MV-4-11 (cell line): ENCODE data around the gene APLN.
A peak's percentile ranks its signal among the peaks of the same experiment; 100 is the strongest.

Source experiments
- DNase-seq: peaks from one replicate; lab custom pipeline; 2025; lab: John Stamatoyannopoulos, UW

The APLN gene

GRCh38 chrX:129659861-129660260 is 5.1 kb upstream of the APLN start:
- DNase-seq: no peak

GRCh38 chrX:129659141-129659540 is 4.4 kb upstream of the APLN start:
- peak; percentile 69 for DNase-seq

GRCh38 chrX:129658429-129658828 is 3.7 kb upstream of the APLN start:
- DNase-seq: no peak

- DNase-seq: no peak
These were observed 942 bp upstream of the APLN start for GRCh38 chrX:129655547-129656249.

- DNase-seq: no peak
These were observed 645 bp downstream of the APLN start for GRCh38 chrX:129653971-129654651.

GRCh38 chrX:129653181-129653970 is 1.4 kb downstream of the APLN start:
- DNase-seq: no peak

GRCh38 chrX:129652565-129653169 is 2.1 kb downstream of the APLN start:
- no peak for DNase-seq

- no peak for DNase-seq
These were observed 2.8 kb downstream of the APLN start for GRCh38 chrX:129651756-129652564.

- DNase-seq: no peak
These were observed 3.8 kb downstream of the APLN start for GRCh38 chrX:129650821-129651510.

GRCh38 chrX:129650183-129650689 is 4.5 kb downstream of the APLN start:
- DNase-seq: no peak

- no peak for DNase-seq
These were observed 5.2 kb downstream of the APLN start for GRCh38 chrX:129649268-129650182.

- no peak for DNase-seq
These were observed 6.1 kb downstream of the APLN start for GRCh38 chrX:129648514-129649267.

GRCh38 chrX:129647418-129648410 is 7.0 kb downstream of the APLN start:
- DNase-seq: no peak

- no peak for DNase-seq
These were observed 8.0 kb downstream of the APLN start for GRCh38 chrX:129646566-129647417.

GRCh38 chrX:129642641-129643040 is 12.1 kb downstream of the APLN start:
- no peak for DNase-seq

GRCh38 chrX:129641941-129642340 is 12.8 kb downstream of the APLN start:
- DNase-seq: peak; percentile 5

GRCh38 chrX:129641469-129641868 is 13.3 kb downstream of the APLN start:
- no peak for DNase-seq
